K562 (cell line): Measurements from ENCODE around the gene ROR2. TPM values are rescaled to one million over a fixed set of nuclear protein-coding genes. Genes with fewer than 3 reads are reported as not detected.

Source experiments
- ATAC-seq: fragments of 200-7000 bp; cut with Tn5 transposase; 3 replicates; pipeline ENCODE4 v1.9.1; 2020; ENCODE audit warnings: moderate library complexity
- BruUV-seq: library from RNA; stranded (reverse); fragments of 400-500 nt; replicated peaks from 2 replicates; lab custom pipeline; 2021; lab: Mats Ljungman, UMichigan
- CTCF ChIA-PET: fragments of 300-600 bp; formaldehyde crosslinking; extraction: SDS; loops from one replicate; lab custom pipeline; 2021; ENCODE audit warnings: low intra/inter-chr PET ratio; lab: Yijun Ruan, JAX
- POLR2A ChIA-PET: fragments of 300-600, 350-650 bp; sonication (Branson Sonifier 250); formaldehyde crosslinking; extraction: SDS; loops from one replicate; lab custom pipeline; 2021; ENCODE audit warnings: antibody characterized with exemption, inconsistent platforms; lab: Yijun Ruan, JAX
- DNase-seq, 4 experiments: peaks; one replicate each; pipeline versions ENCODE4 v3.0.0 to v3.0.0-alpha.2; 2011 to 2018; ENCODE audit warnings: low spot score in 3 of 4, mixed read lengths in 3 of 4; ENCODE audit errors: extremely low read depth in 1 of 4
- FAIRE-seq: peaks from 2 replicates; lab custom pipeline; 2011; peaks lifted over from hg19 to GRCh38; lab: Jason Lieb, UNC
- H2AFZ ChIP-seq: 2 replicates; pipeline ENCODE4 v1.6.0; 2011; ENCODE audit warnings: low read depth, low read length, control low read depth, inconsistent platforms
- H3K27ac ChIP-seq: fragments of 200-600 bp; 3 replicates; pipeline ENCODE4 v1.8.0; 2011; ENCODE audit warnings: low read depth, mild to moderate bottlenecking, control low read depth, inconsistent platforms, low read length, moderate library complexity, mixed read lengths; ENCODE audit errors: extremely low read depth
- H3K27me3 ChIP-seq, 2 experiments: fragments of 300-600 bp in 1 of 2; 2 replicates in 1 of 2; 3 replicates in 1 of 2; pipeline versions ENCODE4 v1.6.0 to v1.8.0; 2011; ENCODE audit warnings: inconsistent platforms in 2 of 2, low read length in 2 of 2, mild to moderate bottlenecking in 1 of 2, mixed read lengths in 1 of 2, moderate library complexity in 1 of 2; ENCODE audit not compliant: control insufficient read depth in 2 of 2, insufficient read depth in 2 of 2
- H3K36me3 ChIP-seq: fragments of 300-600 bp; 3 replicates; pipeline ENCODE4 v1.8.0; 2011; ENCODE audit warnings: mild to moderate bottlenecking, low read length, inconsistent platforms; ENCODE audit not compliant: control insufficient read depth, insufficient read depth
- H3K4me1 ChIP-seq, 2 experiments: fragments of 200-600 bp in 1 of 2; replicated peaks in 1 of 2; 2 replicates in 1 of 2; 3 replicates in 1 of 2; pipeline versions ENCODE4 v1.5.1 to v1.8.0; 2011; ENCODE audit warnings: inconsistent platforms in 2 of 2, low read length in 2 of 2, mild to moderate bottlenecking in 1 of 2, mixed read lengths in 1 of 2, moderate library complexity in 1 of 2; ENCODE audit not compliant: control insufficient read depth in 2 of 2, insufficient read depth in 2 of 2
- H3K4me2 ChIP-seq: 2 replicates; pipeline ENCODE4 v1.6.1; 2011; ENCODE audit warnings: low read length, control low read depth, inconsistent platforms, mixed read lengths; ENCODE audit not compliant: insufficient read depth
- H3K4me3 ChIP-seq: fragments of 200-600 bp; sonication (generic), shearing (Covaris generic); 2 replicates; pipeline ENCODE4 v1.5.1; 2016; ENCODE audit warnings: control low read depth, inconsistent platforms
- H3K79me2 ChIP-seq: fragments of 200-600 bp; 3 replicates; pipeline ENCODE4 v1.8.0; 2011; ENCODE audit warnings: low read length, inconsistent platforms; ENCODE audit not compliant: control insufficient read depth, insufficient read depth
- H3K9ac ChIP-seq, 2 experiments: 2 replicates each; pipeline versions ENCODE4 v1.6.0 to v1.6.1; 2011; ENCODE audit warnings: low read depth in 2 of 2, low read length in 2 of 2, control low read depth in 1 of 2, inconsistent platforms in 1 of 2, mild to moderate bottlenecking in 1 of 2, mixed read lengths in 1 of 2; ENCODE audit not compliant: insufficient read depth in 1 of 2
- H3K9me1 ChIP-seq: one replicate; pipeline ENCODE4 v1.6.0; 2011; ENCODE audit warnings: inconsistent platforms, mild to moderate bottlenecking, low read length, moderate library complexity; ENCODE audit not compliant: control insufficient read depth, insufficient read depth
- H3K9me3 ChIP-seq: replicated peaks from 2 replicates; pipeline ENCODE4 v1.5.1; 2011; ENCODE audit warnings: low read depth, low read length, inconsistent platforms; ENCODE audit not compliant: control insufficient read depth, insufficient read depth
- H4K20me1 ChIP-seq: replicated peaks from 2 replicates; pipeline ENCODE4 v1.6.1; 2011; ENCODE audit warnings: low read length, inconsistent platforms, mixed read lengths; ENCODE audit not compliant: control insufficient read depth, insufficient read depth
- HLTF ChIP-seq: fragments of 450-650 bp; IDR thresholded peaks from 2 replicates; pipeline ENCODE4 v1.6.1; 2016
- KDM1A ChIP-seq, 2 experiments: fragments of 450-650 bp; IDR thresholded peaks; 2 replicates each; pipeline ENCODE4 v1.6.1; 2016; ENCODE audit warnings: mild to moderate bottlenecking in 2 of 2
- MTF1 ChIP-seq: fragments of 250-450 bp; sonication (Bioruptor Pico); IDR thresholded peaks from 2 replicates; pipeline ENCODE4 v1.9.0; 2021; ENCODE audit warnings: moderate library complexity, mild to moderate bottlenecking, inconsistent platforms, borderline replicate concordance
- MYC ChIP-seq, 2 experiments: fragments of 250-450 bp in 1 of 2; sonication (Bioruptor Pico) in 1 of 2; IDR thresholded peaks; 2 replicates each; pipeline versions ENCODE4 v1.5.1 to v1.6.1; 2012 to 2021; ENCODE audit warnings: low read depth in 2 of 2, borderline replicate concordance in 1 of 2, improper control_type of control experiment in 1 of 2, low read length in 1 of 2, mild to moderate bottlenecking in 1 of 2, moderate library complexity in 1 of 2
- PCBP2 ChIP-seq: fragments of 200-400 bp; formaldehyde crosslinking; IDR thresholded peaks from 2 replicates; pipeline ENCODE4 v1.6.1; 2018; ENCODE audit warnings: low read length, low read depth, mild to moderate bottlenecking, moderate library complexity; ENCODE audit not compliant: poor library complexity, severe bottlenecking
- POLR2G ChIP-seq: fragments of 200-400 bp; formaldehyde crosslinking; IDR thresholded peaks from 2 replicates; pipeline ENCODE4 v1.6.1; 2017; ENCODE audit warnings: low read depth, mild to moderate bottlenecking, antibody characterized with exemption, low read length, moderate library complexity
- PPARD ChIP-seq: fragments of 250-450 bp; sonication (Bioruptor Pico); IDR thresholded peaks from 2 replicates; pipeline ENCODE4 v1.8.0; 2022; ENCODE audit warnings: inconsistent platforms, mild to moderate bottlenecking, moderate library complexity
- RBM34 ChIP-seq: fragments of 200-400 bp; formaldehyde crosslinking; IDR thresholded peaks from 2 replicates; pipeline ENCODE4 v1.6.1; 2018; ENCODE audit warnings: low read length, borderline replicate concordance; ENCODE audit not compliant: insufficient read depth
- WGBS: fragments of 100-300 bp; shearing (Covaris generic); methylation state at CpG from one replicate; pipeline ENCODE4 v1.1.6; 2016; ENCODE audit warnings: low coverage, mixed read lengths; ENCODE audit not compliant: insufficient coverage; ENCODE audit errors: missing lambda C conversion rate; 5-methylcytosine and 5-hydroxymethylcytosine counted together
- in situ Hi-C: fragments of 300-500 bp; cut with MboI; formaldehyde crosslinking; loops from 4 replicates; pipeline ENCODE4 v1.15.0; 2018; ENCODE audit warnings: inconsistent platforms, mixed read lengths
- intact Hi-C: fragments of 100-400 bp; cut with micrococcal nuclease; formaldehyde crosslinking; loops from 2 replicates; pipeline ENCODE4 v1.14.2; 2022
- polyA plus RNA-seq, 8 experiments: library from polyadenylated mRNA; depleted of rRNA in 4 of 8; stranded (reverse) in 5 of 8; unstranded in 3 of 8; fragments of >200 nt; fragmentation: Nextera tagmentation in 2 of 8; fragmentation: Illumina TruSeq in 1 of 8; extraction: Ambion mirVana in 2 of 8; extraction: Trizol in 1 of 8; gene quantifications; 2 replicates each; pipeline versions ENCODE4 v1.2.1 to v1.2.3, GENCODE V29; 2011 to 2014; ENCODE audit warnings: inconsistent platforms in 1 of 8, missing spikeins in 1 of 8
- total RNA-seq, 7 experiments: library from RNA; depleted of rRNA in 6 of 7; stranded (reverse); fragments of >200 nt in 6 of 7; fragmentation: Illumina TruSeq in 2 of 7; extraction: Trizol in 2 of 7; gene quantifications; 2 replicates each; pipeline versions ENCODE4 v1.2.1 to v1.2.3, GENCODE V29; 2011 to 2021; ENCODE audit warnings: low replicate concordance in 1 of 7
- TF ChIP-seq, protein P1 (sequence below), 2 experiments: fragments of 450-650 bp in 1 of 2; sonication (generic) in 1 of 2; formaldehyde crosslinking; conservative IDR thresholded peaks; 2 replicates each; pipeline versions ENCODE4 v1.4.0 to v1.8.1; 2020 to 2022; ENCODE audit warnings: mild to moderate bottlenecking in 1 of 2, missing genetic modification reagents in 1 of 2

The ROR2 gene
- total and polyA plus RNA-seq, 9 of the 15 experiments (the other 6 are each of a cell fraction or from before 2014, with no cell fraction given), result 5.6 to 33.8 (median 15.3) TPM

DNA sequence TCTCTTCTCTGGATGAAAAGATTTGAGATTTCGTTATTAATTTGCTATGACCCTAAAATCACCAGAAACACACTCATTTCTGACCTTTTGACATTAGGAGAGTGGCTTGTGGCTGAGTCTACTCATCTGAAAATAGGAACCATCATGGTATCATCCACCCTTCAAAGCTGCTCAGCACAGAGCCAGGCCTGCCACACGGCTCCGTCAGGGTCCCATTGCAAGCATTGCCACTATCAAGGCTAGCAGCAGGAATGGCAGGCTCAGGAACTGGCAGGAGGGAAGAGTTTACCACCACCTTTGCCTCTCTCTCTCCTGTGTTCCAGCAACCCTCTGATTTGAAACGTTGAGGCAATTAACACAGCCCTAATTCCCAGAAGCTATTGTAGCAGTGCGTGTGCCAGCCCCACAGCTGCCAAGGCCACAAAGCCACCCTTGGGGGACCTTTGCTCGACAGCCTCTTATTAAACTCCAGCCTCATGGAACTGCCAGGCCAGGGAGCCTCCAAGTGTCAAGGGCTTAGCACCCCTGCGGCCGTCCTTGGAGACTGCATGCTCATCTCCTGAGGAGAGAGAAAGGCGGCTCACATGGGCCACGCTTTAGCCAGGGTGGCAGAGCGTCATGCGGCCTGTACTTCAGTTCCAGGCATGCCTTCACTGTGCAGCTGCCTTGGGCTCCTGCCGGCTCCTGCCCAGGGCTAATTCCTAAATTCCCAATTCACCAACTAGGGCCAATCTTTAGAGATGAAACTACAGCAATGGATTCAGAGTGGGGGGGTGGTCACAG is 145.9 kb downstream of the ROR2 start:
- no peak for ATAC-seq

More for the DNA sequence above, 145.9 kb downstream of the ROR2 start:
- Histone ChIP-seq H3K36me3 (peaks cover 7% of the 10 kb centered on the region; the same call in 2 of the 3 replicates), H3K9me3 (no peaks in the 10 kb centered on the region), H3K79me2 (peaks cover 68% of the 10 kb centered on the region), H3K4me1 (peaks cover 30% of the 10 kb centered on the region in 2 experiments), H3K4me3 (no peak overlapping the region), H4K20me1 (peaks cover 6% of the 10 kb centered on the region), H2AFZ (no peak overlapping the region), H3K9ac (peak overlapping the region in 1 of 2 experiments; percentile 62; a peak in 2 of 4 replicates), H3K4me2 (no peak overlapping the region), H3K9me1 (no peaks in the 10 kb centered on the region), H3K27me3 (no peaks in the 10 kb centered on the region), H3K27ac (no peak overlapping the region)
- intact Hi-C loops, result loop anchor here (5.0 kb wide), 1 partner anchor 143 kb away; no protein-coding TSS in a partner anchor
- DNase-seq (no peak), FAIRE-seq (no peak)
- WGBS, result 81% methylated on average over 11 of the region's 13 CpGs
- ChIA-PET POLR2A (interaction anchor here (1.1 kb wide), 1 partner anchor 11 kb away, joined by 3 read pairs; no protein-coding TSS in a partner anchor), CTCF (no interaction called here)
- BruUV-seq, result no TSS peak
- in situ Hi-C loops, result no loop called here
- TF ChIP-seq, protein P1, sequence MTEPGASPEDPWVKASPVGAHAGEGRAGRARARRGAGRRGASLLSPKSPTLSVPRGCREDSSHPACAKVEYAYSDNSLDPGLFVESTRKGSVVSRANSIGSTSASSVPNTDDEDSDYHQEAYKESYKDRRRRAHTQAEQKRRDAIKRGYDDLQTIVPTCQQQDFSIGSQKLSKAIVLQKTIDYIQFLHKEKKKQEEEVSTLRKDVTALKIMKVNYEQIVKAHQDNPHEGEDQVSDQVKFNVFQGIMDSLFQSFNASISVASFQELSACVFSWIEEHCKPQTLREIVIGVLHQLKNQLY (CRISPR knock-in tag; conservative IDR thresholded peaks at IDR 0.05), result no peak
- TF ChIP-seq KDM1A (IDR thresholded peaks at IDR 0.05), result no peak
- TF ChIP-seq PCBP2, result no peak
- TF ChIP-seq POLR2G, result no peak
- TF ChIP-seq RBM34, result no peak
- no peak for TF ChIP-seq MYC (IDR thresholded peaks at IDR 0.05; ENCODE audit: low read depth, low read length)
- no peak for TF ChIP-seq MYC (CRISPR knock-in tag; IDR thresholded peaks at IDR 0.05; ENCODE audit: borderline replicate concordance, low read depth)
- TF ChIP-seq HLTF, result no peak
- TF ChIP-seq PPARD, result no peak
- no peak for TF ChIP-seq MTF1 (CRISPR knock-in tag)
